ENCODE measurements around the gene ARR3. TPM values are rescaled to one million over a fixed set of nuclear protein-coding genes. Genes with fewer than 3 reads are reported as not detected.

Gene ARR3
- total and polyA plus RNA-seq, 2 donors = 0.02 TPM; not detected in 1

GRCh38 chrX:70244881-70245280 is 23.3 kb upstream of the ARR3 start:
- Histone ChIP-seq H3K27me3 (ENCODE audit: control insufficient read depth in 2 of 2, insufficient read depth in 1 of 2, low read length in 1 of 2) (no peaks in the 10 kb centered on the region), H3K27ac (ENCODE audit: low read depth in 1 of 2, low read length in 1 of 2) (no peak overlapping the region), H3K36me3 (ENCODE audit: control insufficient read depth in 2 of 2, insufficient read depth in 2 of 2, low read length in 1 of 2) (no peaks in the 10 kb centered on the region), H3K4me1 (ENCODE audit: control insufficient read depth in 2 of 2, insufficient read depth in 2 of 2, low read length in 2 of 2) (no peaks in the 10 kb centered on the region), H3K4me3 (ENCODE audit: low read length in 2 of 2) (no peak overlapping the region), H3K9me3 (ENCODE audit: control insufficient read depth in 2 of 2, insufficient read depth in 1 of 2, low read length in 1 of 2) (no peaks in the 10 kb centered on the region)
- no peak for DNase-seq (ENCODE audit: low read depth in 6 of 9, low spot score in 9 of 9)
- 96% methylated on average over 6 of the region's 6 CpGs for WGBS

GRCh38 chrX:70247252-70247651 is 20.9 kb upstream of the ARR3 start:
- no peak overlapping the region for H3K4me3 ChIP-seq (ENCODE audit: low read length in 2 of 2)
- H3K27ac ChIP-seq (ENCODE audit: low read depth in 1 of 2, low read length in 1 of 2) = no peak overlapping the region
- no peaks in the 10 kb centered on the region for H3K9me3 ChIP-seq (ENCODE audit: control insufficient read depth in 2 of 2, insufficient read depth in 1 of 2, low read length in 1 of 2)
- H3K27me3 ChIP-seq (ENCODE audit: control insufficient read depth in 2 of 2, insufficient read depth in 1 of 2, low read length in 1 of 2) = no peaks in the 10 kb centered on the region
- no peaks in the 10 kb centered on the region for H3K36me3 ChIP-seq (ENCODE audit: control insufficient read depth in 2 of 2, insufficient read depth in 2 of 2, low read length in 1 of 2)
- DNase-seq (ENCODE audit: low read depth in 6 of 9, low spot score in 9 of 9) = no peak
- 98% methylated on average over 2 of the region's 2 CpGs for WGBS
- no peaks in the 10 kb centered on the region for H3K4me1 ChIP-seq (ENCODE audit: control insufficient read depth in 2 of 2, insufficient read depth in 2 of 2, low read length in 2 of 2)

- 87% methylated on average over 2 of the region's 2 CpGs for WGBS
- no peak overlapping the region for H3K27ac ChIP-seq (ENCODE audit: low read depth in 1 of 2, low read length in 1 of 2)
- no peaks in the 10 kb centered on the region for H3K9me3 ChIP-seq (ENCODE audit: control insufficient read depth in 2 of 2, insufficient read depth in 1 of 2, low read length in 1 of 2)
- no peaks in the 10 kb centered on the region for H3K27me3 ChIP-seq (ENCODE audit: control insufficient read depth in 2 of 2, insufficient read depth in 1 of 2, low read length in 1 of 2)
- no peaks in the 10 kb centered on the region for H3K36me3 ChIP-seq (ENCODE audit: control insufficient read depth in 2 of 2, insufficient read depth in 2 of 2, low read length in 1 of 2)
- DNase-seq (ENCODE audit: low read depth in 6 of 9, low spot score in 9 of 9) = no peak
- no peak overlapping the region for H3K4me3 ChIP-seq (ENCODE audit: low read length in 2 of 2)
- no peaks in the 10 kb centered on the region for H3K4me1 ChIP-seq (ENCODE audit: control insufficient read depth in 2 of 2, insufficient read depth in 2 of 2, low read length in 2 of 2)
Observed at GRCh38 chrX:70252491-70252890, 15.6 kb upstream of the ARR3 start.

GRCh38 chrX:70253377-70254062 is 14.6 kb upstream of the ARR3 start:
- no peak overlapping the region for H3K27ac ChIP-seq (ENCODE audit: low read depth in 1 of 2, low read length in 1 of 2)
- H3K9me3 ChIP-seq (ENCODE audit: control insufficient read depth in 2 of 2, insufficient read depth in 1 of 2, low read length in 1 of 2) = no peaks in the 10 kb centered on the region
- H3K36me3 ChIP-seq (ENCODE audit: control insufficient read depth in 2 of 2, insufficient read depth in 2 of 2, low read length in 1 of 2) = no peaks in the 10 kb centered on the region
- H3K27me3 ChIP-seq (ENCODE audit: control insufficient read depth in 2 of 2, insufficient read depth in 1 of 2, low read length in 1 of 2) = no peaks in the 10 kb centered on the region
- H3K4me1 ChIP-seq (ENCODE audit: control insufficient read depth in 2 of 2, insufficient read depth in 2 of 2, low read length in 2 of 2) = no peaks in the 10 kb centered on the region
- no peak for DNase-seq (ENCODE audit: low read depth in 6 of 9, low spot score in 9 of 9)
- 96% methylated on average over 3 of the region's 3 CpGs for WGBS
- no peak overlapping the region for H3K4me3 ChIP-seq (ENCODE audit: low read length in 2 of 2)

DNA sequence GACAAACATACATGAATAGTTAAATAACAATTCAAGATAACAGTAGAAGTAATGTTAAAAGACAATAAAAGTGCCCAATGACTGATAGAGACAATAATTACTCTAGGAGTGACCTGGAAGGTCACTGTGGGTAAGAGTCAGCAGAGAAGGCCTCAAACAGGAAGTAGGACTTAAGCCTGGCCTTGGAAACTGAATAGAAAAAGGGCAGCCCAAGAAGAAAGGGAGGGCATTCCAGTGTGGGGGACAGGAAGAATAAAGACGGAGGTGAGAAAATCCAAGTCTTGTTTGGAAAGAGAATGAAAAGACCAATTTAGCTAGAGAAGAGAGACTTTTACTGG is 14.1 kb upstream of the ARR3 start:
- H3K4me3 ChIP-seq (ENCODE audit: low read length in 2 of 2) = no peak overlapping the region
- no peak for DNase-seq (ENCODE audit: low read depth in 6 of 9, low spot score in 9 of 9)
- H3K4me1 ChIP-seq (ENCODE audit: control insufficient read depth in 2 of 2, insufficient read depth in 2 of 2, low read length in 2 of 2) = no peaks in the 10 kb centered on the region
- no peak overlapping the region for H3K27ac ChIP-seq (ENCODE audit: low read depth in 1 of 2, low read length in 1 of 2)
- no peaks in the 10 kb centered on the region for H3K9me3 ChIP-seq (ENCODE audit: control insufficient read depth in 2 of 2, insufficient read depth in 1 of 2, low read length in 1 of 2)
- no peaks in the 10 kb centered on the region for H3K27me3 ChIP-seq (ENCODE audit: control insufficient read depth in 2 of 2, insufficient read depth in 1 of 2, low read length in 1 of 2)
- no peaks in the 10 kb centered on the region for H3K36me3 ChIP-seq (ENCODE audit: control insufficient read depth in 2 of 2, insufficient read depth in 2 of 2, low read length in 1 of 2)
- 97% methylated on average over 1 of the region's 1 CpG for WGBS

DNA sequence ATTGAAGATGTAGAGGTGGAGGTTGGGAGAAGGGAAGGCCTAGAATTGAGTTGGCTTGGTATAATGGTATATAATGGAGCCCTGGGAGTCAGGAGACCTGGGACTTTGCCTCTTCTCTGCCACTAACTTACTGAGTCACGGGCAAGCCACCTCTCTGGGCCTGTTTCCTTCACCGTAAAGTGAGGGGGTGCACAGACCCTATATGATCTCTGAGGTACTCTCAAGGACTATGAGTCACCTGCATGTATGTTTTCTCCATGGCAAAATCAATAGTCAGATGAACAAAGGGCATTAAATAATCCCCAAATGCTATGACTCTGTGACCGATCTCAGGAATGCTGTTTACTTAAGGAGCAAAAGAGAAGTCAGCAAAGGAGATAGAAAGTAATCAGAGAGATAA is 13.2 kb upstream of the ARR3 start:
- no peaks in the 10 kb centered on the region for H3K36me3 ChIP-seq (ENCODE audit: control insufficient read depth in 2 of 2, insufficient read depth in 2 of 2, low read length in 1 of 2)
- no peak for DNase-seq (ENCODE audit: low read depth in 6 of 9, low spot score in 9 of 9)
- no peaks in the 10 kb centered on the region for H3K9me3 ChIP-seq (ENCODE audit: control insufficient read depth in 2 of 2, insufficient read depth in 1 of 2, low read length in 1 of 2)
- H3K4me3 ChIP-seq (ENCODE audit: low read length in 2 of 2) = no peak overlapping the region
- no peak overlapping the region for H3K27ac ChIP-seq (ENCODE audit: low read depth in 1 of 2, low read length in 1 of 2)
- H3K27me3 ChIP-seq (ENCODE audit: control insufficient read depth in 2 of 2, insufficient read depth in 1 of 2, low read length in 1 of 2) = no peaks in the 10 kb centered on the region
- WGBS = 98% methylated on average over 3 of the region's 3 CpGs
- H3K4me1 ChIP-seq (ENCODE audit: control insufficient read depth in 2 of 2, insufficient read depth in 2 of 2, low read length in 2 of 2) = no peaks in the 10 kb centered on the region

- H3K4me1 ChIP-seq (ENCODE audit: control insufficient read depth in 2 of 2, insufficient read depth in 2 of 2, low read length in 2 of 2) = no peaks in the 10 kb centered on the region
- H3K27me3 ChIP-seq (ENCODE audit: control insufficient read depth in 2 of 2, insufficient read depth in 1 of 2, low read length in 1 of 2) = no peaks in the 10 kb centered on the region
- DNase-seq (ENCODE audit: low read depth in 6 of 9, low spot score in 9 of 9) = no peak
- H3K27ac ChIP-seq (ENCODE audit: low read depth in 1 of 2, low read length in 1 of 2) = no peak overlapping the region
- H3K4me3 ChIP-seq (ENCODE audit: low read length in 2 of 2) = no peak overlapping the region
- 97% methylated on average over 2 of the region's 2 CpGs for WGBS
- H3K36me3 ChIP-seq (ENCODE audit: control insufficient read depth in 2 of 2, insufficient read depth in 2 of 2, low read length in 1 of 2) = no peaks in the 10 kb centered on the region
- no peaks in the 10 kb centered on the region for H3K9me3 ChIP-seq (ENCODE audit: control insufficient read depth in 2 of 2, insufficient read depth in 1 of 2, low read length in 1 of 2)
Observed at GRCh38 chrX:70255452-70255851, 12.7 kb upstream of the ARR3 start.

- no peaks in the 10 kb centered on the region for H3K4me1 ChIP-seq (ENCODE audit: control insufficient read depth in 2 of 2, insufficient read depth in 2 of 2, low read length in 2 of 2)
- DNase-seq (ENCODE audit: low read depth in 6 of 9, low spot score in 9 of 9) = no peak
- H3K4me3 ChIP-seq (ENCODE audit: low read length in 2 of 2) = no peak overlapping the region
- no peaks in the 10 kb centered on the region for H3K27me3 ChIP-seq (ENCODE audit: control insufficient read depth in 2 of 2, insufficient read depth in 1 of 2, low read length in 1 of 2)
- no peak overlapping the region for H3K27ac ChIP-seq (ENCODE audit: low read depth in 1 of 2, low read length in 1 of 2)
- 93% methylated on average over 5 of the region's 5 CpGs for WGBS
- no peaks in the 10 kb centered on the region for H3K36me3 ChIP-seq (ENCODE audit: control insufficient read depth in 2 of 2, insufficient read depth in 2 of 2, low read length in 1 of 2)
- H3K9me3 ChIP-seq (ENCODE audit: control insufficient read depth in 2 of 2, insufficient read depth in 1 of 2, low read length in 1 of 2) = no peaks in the 10 kb centered on the region
Observed at GRCh38 chrX:70257423-70258288, 10.5 kb upstream of the ARR3 start.

DNA sequence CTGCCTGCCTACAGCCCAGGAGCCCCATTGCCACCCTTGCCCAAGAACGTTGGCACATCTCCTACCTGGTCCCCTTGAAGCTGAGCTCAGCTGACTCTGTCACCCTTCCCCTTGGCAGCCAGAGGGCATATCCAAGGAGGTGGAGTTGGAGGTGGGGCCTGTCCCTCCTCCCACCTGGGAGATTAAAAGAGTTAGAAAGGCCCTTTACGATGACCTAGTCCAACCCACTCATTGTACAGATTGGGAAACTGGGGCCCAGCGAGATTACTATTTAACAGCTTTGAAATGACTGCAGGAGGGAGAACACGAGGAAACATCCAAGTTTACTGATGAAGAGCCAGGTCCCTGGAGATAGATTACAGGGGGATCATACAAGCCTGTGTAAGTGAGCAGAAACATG is 8.0 kb upstream of the ARR3 start, which contains the start of gene P2RY4:
Gene P2RY4 (minus strand): TSS at position 101 of the 400 bp plus-strand sequence. CDS start 580 bp downstream, outside the sequence.
- WGBS = 93% methylated on average over 4 of the region's 4 CpGs

More for the DNA sequence above, 8.0 kb upstream of the ARR3 start, which contains the start of gene P2RY4:
- no peak within 1 kb of the TSS for H3K27ac ChIP-seq (ENCODE audit: low read depth in 1 of 2, low read length in 1 of 2)
- DNase-seq (ENCODE audit: low read depth in 6 of 9, low spot score in 9 of 9) = no peak
- no peak within 1 kb of the TSS for H3K4me3 ChIP-seq (ENCODE audit: low read length in 2 of 2)
- H3K4me1 ChIP-seq (ENCODE audit: control insufficient read depth in 2 of 2, insufficient read depth in 2 of 2, low read length in 2 of 2) = no peaks in the 10 kb centered on the region
- no peaks in the 10 kb centered on the region for H3K9me3 ChIP-seq (ENCODE audit: control insufficient read depth in 2 of 2, insufficient read depth in 1 of 2, low read length in 1 of 2)
- H3K27me3 ChIP-seq (ENCODE audit: control insufficient read depth in 2 of 2, insufficient read depth in 1 of 2, low read length in 1 of 2) = no peaks in the 10 kb centered on the region
- no peaks in the 10 kb centered on the region for H3K36me3 ChIP-seq (ENCODE audit: control insufficient read depth in 2 of 2, insufficient read depth in 2 of 2, low read length in 1 of 2)
